CD1c-positive myeloid dendritic cell (primary cell): Measurements from ENCODE around the gene SMG6.
"Not testable (repeated sequence)": the region's sequence is repeated elsewhere in the genome, so short reads cannot be mapped to it uniquely, and the experiment has no call there.

ENCODE experiments used
- DNase-seq: peaks from one replicate; pipeline ENCODE4 v3.0.0-alpha.2; 2016; ENCODE audit errors: extremely low spot score

The SMG6 gene

GRCh38 chr17:2202996-2203575, 100.5 kb downstream of the SMG6 start:
- DNase-seq: no peak

GRCh38 chr17:2202302-2202995, 101.1 kb downstream of the SMG6 start:
- DNase-seq: no peak

- DNase-seq: not testable (repeated sequence)
Observed at GRCh38 chr17:2199386-2199785, 104.2 kb downstream of the SMG6 start.

- no peak for DNase-seq
Observed at GRCh38 chr17:2198927-2199326, 104.7 kb downstream of the SMG6 start.

DNA sequence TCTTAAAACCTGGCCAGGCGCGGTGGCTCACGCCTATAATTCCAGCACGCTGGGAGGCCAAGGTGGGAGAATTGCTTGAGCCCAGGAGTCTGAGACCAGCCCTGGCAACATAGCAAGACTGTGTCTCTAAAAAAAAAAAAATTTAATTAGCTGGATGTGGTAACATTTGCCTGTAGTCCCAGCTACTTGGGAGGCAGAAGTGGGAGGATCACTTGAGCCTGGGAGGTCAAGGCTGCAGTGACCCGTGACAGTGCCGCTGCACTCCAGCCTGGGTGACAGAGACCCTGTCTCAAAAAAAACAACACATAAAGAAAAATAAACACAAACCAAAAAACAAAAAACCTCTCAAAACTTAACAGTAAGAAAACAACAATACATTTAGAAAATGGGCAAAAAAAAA, 106.3 kb downstream of the SMG6 start:
- DNase-seq: no peak

DNA sequence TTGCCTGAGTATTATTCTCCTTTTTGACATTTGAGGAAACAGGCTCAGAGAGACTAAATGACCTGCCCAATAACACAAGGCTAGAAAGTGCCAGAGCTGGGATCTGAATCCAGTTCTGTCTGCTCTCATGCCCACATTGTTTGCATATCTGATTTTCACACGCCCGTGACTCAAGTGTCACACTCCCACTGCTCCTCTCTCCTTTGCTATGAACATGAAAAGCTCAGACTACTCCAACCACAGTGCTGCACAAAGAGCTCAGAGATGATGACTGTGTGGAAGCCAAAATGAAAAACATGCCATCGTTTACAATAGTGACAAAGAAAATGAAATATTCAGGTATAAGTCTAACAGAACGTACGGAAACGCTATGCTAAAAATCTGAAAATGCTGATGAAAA, 107.9 kb downstream of the SMG6 start:
- no peak for DNase-seq

GRCh38 chr17:2194889-2195335, 108.7 kb downstream of the SMG6 start:
- DNase-seq: no peak

DNA sequence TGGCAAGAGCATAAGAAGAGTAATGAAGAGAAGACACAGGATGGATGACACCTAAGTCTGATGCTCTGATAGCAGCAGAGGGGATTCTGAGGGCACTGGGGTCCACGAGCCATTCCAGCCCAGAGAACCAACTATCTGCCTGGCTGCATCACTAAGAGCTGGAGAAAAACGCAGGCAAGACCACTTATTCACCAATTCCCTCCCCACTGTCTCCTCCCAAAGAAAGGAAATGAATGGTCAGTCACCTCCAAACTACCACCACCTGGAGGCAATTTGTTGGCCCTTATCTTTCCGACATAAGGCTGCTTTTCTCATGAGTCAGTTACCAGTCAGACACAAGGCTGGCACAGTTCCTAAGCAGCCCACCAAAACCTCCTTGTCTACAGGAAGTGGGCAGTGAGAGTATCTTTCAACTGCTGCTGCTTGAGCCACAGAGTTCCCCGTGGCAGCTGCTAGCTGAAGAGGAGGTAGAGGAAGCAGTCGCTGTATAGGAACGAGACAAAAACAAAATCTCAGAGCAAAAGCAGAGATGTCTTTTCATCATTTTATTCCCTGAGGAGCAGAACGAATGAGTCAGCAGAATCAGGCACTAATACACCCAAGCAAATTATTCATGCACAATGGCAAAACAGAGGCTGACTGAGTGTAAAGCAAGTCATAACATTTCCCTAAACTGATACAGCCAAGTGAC, 111.1 kb downstream of the SMG6 start:
- DNase-seq: peak; percentile 19

DNA sequence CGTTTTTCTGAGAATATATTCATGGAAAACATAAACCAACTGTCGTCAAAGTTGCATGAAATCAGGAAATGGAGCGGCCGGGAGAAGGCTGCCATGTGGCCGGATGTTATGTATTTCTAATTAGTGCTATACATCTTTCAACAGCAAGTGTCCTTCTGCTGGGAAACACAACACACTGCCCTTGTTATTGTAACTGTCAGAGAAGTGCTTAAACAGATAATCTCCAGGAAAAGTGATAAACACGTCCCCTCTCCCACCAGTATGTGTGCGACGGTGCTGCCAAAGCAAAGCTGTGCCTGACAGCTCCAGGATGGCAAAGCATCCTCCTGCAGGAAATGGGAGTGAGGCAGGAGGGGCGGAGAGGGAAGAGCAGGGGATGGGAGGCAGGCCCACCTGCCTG, 111.8 kb downstream of the SMG6 start:
- no peak for DNase-seq

DNA sequence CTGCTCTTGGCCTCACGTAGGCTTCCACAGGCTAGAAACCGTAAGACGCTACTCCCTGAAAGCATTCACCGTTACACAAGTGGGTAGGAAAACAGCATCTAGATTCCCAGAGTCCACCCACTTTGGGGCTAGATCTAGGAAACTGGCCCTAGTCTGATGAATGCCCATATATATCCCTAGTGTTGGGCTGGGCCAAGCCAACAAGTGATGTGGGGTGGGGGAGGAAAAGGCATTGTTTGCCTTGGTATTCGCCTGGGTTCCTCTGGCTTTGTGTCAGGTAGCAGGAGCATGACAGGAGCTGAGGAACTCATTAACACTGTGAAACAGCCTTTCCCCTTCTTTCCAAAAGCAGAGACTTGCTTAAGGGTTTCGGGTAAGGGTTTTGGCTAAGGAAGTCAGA, 112.4 kb downstream of the SMG6 start:
- no peak for DNase-seq

DNA sequence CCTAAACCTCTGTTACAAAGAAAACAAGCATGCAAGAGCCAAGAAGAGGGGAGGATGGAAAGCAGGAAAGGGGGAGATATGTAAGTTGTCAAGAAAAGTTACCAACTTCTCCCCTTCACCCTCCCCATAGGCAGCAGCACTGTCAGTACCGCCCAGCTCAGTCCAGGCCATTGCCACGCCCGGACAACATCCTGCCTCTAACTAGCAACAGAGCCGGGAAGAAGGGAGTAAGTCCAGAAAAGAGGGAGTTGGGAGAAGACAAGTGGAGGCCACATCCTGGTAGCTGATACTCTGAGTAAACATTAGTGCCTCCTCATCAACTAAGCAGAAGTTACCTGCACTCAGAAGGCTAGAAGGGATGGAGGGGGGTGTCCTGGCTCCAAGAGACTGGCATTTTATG, 113.6 kb downstream of the SMG6 start:
- DNase-seq: no peak

DNA sequence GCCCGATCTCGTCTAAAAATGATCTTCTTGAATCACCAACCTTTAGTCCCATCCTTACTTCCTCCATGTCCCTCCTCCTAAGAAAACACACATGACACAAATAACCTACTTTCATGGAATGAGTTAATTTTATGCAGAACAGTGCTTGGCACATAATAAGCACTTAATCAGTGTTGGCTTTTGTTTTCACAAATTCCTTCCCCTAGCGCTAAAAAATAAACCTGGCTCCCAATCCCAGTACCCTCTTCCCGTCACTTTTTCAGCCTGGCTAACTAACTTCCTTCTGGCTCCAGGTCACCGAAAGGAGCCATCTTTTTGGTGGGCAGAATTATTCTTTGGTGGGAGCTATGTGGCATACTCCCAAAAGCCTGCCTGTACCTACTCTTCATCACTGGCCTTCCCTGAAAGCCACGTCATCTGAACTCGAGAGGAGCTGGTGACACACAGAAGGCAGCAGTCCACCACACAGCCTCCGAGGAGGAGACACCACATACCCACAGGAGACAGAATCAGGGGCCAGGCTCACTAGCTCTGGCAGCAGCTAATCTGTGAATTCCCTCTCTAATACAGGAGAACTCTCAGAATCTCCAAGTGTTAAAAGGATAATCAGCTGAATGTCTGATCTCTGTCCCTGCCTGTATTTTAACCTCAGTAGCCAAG, 114.5 kb downstream of the SMG6 start:
- DNase-seq: no peak

GRCh38 chr17:2187758-2188157, 115.8 kb downstream of the SMG6 start:
- DNase-seq: no peak

DNA sequence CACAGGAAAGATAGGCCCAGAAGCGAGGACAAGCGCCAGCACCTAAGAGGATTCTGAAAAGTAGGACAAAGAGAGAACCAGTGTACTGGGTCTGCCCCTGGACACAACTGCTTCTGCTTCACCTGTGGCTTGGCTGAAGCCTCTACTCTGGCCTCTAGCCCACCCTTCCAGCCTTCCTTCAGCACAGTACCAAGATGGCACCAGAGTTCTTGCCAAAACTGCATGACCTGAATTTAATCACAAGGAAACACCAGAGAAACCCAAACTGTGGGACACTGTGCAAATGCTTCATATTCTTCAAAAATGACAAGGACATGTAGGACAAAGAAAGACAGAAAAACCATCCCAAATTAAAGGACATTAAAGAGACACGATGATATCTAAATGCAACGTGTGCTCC, 116.6 kb downstream of the SMG6 start:
- DNase-seq: no peak

DNA sequence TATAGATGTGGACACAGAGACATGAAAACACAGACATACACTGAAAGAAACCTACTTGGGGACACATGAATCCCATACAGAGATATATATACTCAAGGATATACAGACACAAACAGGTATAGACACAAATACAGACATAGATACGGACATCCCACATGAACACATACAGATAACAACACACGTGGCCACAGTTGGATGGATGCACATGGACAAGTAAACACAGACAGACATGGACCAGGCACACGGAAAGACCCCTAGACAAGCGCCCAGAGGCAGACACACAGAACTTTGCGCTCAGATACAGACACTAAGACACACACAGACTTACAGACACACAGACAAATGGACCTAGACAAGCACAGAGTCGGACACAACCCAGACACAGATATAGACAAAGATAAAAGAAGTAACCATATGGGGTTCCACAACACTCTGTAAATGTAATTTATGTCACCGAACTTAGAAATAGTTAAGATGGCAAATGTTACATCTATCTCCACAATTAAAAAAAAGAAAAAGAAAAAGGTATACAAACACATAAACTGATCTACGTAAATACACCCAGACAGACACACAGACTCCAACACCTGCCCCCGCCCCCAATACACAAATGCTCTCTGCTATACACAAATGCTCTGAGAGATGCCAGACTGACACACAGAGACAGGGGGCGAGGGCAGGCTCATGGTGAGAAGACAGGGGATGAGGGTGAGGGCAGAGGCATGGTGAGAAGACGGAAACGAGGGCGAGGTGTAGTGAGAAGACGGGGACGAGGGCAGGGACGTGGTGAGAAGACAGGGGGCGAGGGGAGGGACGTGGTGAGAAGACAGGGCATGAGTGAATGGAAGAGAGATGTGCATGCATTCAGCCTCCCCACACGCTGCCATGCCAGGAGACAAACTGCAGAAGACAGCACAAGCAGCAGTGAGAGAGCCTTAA, 118.3 kb downstream of the SMG6 start:
- DNase-seq: no peak

DNA sequence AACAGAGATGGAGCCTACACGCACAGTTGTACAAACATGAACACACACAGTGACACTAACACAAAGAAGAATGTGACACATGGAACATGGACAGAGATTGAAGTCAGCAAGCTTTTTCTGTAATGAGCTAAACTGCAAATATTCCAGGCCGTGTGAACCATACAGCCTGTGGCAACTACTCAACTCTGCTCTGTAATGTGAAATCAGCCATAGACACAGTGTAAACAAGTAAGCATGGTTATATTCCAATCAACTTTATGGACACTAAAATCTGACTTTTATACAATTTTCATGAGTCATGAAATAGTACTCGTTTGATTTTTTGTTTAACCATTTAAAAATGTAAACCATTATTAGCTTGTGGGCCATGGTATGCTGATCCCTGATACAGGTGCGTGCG, 120.2 kb downstream of the SMG6 start:
- DNase-seq: no peak

- no peak for DNase-seq
Observed at GRCh38 chr17:2181897-2182448, 121.6 kb downstream of the SMG6 start.

DNA sequence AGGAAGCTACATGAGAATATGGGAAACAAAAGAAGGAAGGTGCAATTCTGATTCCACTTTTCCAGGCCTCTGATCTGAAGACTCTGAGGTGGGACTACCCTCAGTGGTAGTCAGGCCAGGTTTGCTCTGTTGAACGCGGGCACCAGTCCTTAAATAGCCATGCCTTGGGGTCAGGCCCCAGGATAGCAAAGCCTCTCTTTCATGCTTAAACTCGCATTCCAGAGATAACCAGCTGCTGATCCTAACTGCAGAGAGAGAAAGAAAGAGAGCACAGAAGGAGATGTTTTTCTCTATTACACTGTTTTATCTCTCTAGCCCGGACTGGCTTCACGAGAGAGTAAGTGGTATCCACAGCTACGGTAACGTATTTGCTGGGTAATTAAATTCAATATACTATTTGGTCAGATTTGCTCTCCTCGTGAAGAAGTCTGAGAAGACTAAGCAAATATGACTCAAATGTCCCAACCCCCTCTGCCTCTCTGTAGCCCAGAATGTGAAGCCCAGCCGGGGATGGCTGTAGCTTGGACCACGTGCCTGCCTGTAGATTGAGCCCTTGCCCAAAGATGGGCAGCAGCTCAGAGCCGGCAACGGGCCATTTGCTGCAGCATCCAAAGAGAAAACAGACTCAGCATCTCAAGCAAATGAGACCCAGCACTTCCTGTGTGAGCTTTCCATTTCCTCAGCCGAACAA, 122.2 kb downstream of the SMG6 start:
- DNase-seq: no peak

DNA sequence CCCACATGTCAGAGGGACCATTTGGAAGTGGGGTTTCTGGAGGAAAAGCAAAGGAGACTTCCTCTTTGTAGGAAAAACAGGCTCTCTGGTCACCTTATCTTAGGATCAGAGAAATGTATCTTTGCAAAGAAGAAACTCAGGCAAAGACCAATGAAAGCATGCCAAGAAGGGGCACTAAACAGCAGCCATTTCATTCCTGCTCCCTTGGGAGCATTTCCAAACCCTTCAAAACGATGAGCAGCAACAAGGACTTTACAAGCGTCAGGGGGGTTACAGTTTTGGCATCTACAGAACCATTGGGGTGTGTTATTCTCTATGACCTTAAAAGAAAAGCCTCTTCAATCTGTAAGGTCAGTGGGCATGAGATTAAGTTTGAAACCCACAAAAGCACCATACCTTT, 122.8 kb downstream of the SMG6 start:
- DNase-seq: no peak

DNA sequence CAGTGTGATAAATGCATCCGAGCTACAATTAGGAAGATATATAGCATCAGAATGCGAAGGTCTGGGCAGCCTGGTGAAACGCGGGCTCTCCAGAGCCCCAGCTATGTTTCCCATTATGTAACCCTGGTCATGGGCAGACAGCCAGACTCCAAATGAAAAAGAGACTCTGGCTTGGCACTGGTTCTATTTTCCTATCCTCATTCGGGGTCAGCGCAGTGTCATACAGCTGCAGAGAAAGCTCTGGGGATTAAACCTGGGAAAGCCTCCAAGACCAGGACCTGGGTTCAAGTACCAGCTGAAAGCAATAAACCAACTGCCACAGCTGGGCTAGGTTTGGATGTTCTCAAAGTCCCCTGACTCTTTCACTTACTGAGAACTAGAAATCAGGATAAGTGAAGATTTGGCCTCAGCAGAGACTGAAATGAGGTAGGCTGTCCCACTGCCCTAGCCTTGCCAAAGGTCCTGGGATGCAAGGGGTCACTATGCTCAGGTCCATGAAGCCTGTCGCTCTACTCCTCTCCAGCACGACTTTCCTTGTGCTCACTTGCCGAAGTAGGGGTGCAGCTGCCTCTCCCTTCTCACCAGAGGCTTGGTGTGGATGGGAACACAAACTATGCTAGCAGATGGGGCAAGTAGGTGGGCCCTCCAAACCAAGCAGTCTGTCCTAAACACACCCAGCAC, 123.8 kb downstream of the SMG6 start:
- DNase-seq: no peak
